ENCODE results near the gene VPS51.

The VPS51 gene

GRCh38 chr11:65151331-65151899 is 55.4 kb downstream of the VPS51 start:
- no peak overlapping the region for H3K27ac Mint-ChIP-seq
- peaks cover 35% of the 10 kb centered on the region for H3K27me3 Mint-ChIP-seq (ENCODE audit: low read depth, poor library complexity)
- peaks cover 14% of the 10 kb centered on the region for H3K9me3 Mint-ChIP-seq
- H3K36me3 Mint-ChIP-seq (ENCODE audit: low read depth), result no peaks in the 10 kb centered on the region
- peaks cover 13% of the 10 kb centered on the region for H3K4me1 Mint-ChIP-seq
- DNase-seq, result no peak
- H3K4me3 Mint-ChIP-seq, result no peak overlapping the region
- TF ChIP-seq CTCF (IDR thresholded peaks at IDR 0.05), result no peak

GRCh38 chr11:65152122-65152521 is 56.1 kb downstream of the VPS51 start:
- no peak for TF ChIP-seq CTCF (IDR thresholded peaks at IDR 0.05)
- Mint-ChIP-seq H3K27ac (no peak overlapping the region), H3K4me3 (no peak overlapping the region), H3K4me1 (peaks cover 13% of the 10 kb centered on the region), H3K36me3 (ENCODE audit: low read depth) (no peaks in the 10 kb centered on the region), H3K27me3 (ENCODE audit: low read depth, poor library complexity) (peaks cover 34% of the 10 kb centered on the region), H3K9me3 (peaks cover 8% of the 10 kb centered on the region)
- DNase-seq, result no peak

GRCh38 chr11:65156256-65156655 is 60.2 kb downstream of the VPS51 start:
- H3K9me3 Mint-ChIP-seq, result peaks cover 4% of the 10 kb centered on the region
- DNase-seq, result no peak
- H3K27me3 Mint-ChIP-seq (ENCODE audit: low read depth, poor library complexity), result peaks cover 44% of the 10 kb centered on the region
- no peak for TF ChIP-seq CTCF (IDR thresholded peaks at IDR 0.05)
- H3K4me1 Mint-ChIP-seq, result no peaks in the 10 kb centered on the region
- H3K27ac Mint-ChIP-seq, result no peak overlapping the region
- no peaks in the 10 kb centered on the region for H3K36me3 Mint-ChIP-seq (ENCODE audit: low read depth)
- H3K4me3 Mint-ChIP-seq, result no peak overlapping the region

GRCh38 chr11:65156926-65157325 is 60.9 kb downstream of the VPS51 start:
- no peak overlapping the region for H3K4me3 Mint-ChIP-seq
- DNase-seq, result no peak
- H3K36me3 Mint-ChIP-seq (ENCODE audit: low read depth), result no peaks in the 10 kb centered on the region

GRCh38 chr11:65157336-65157735 is 61.3 kb downstream of the VPS51 start:
- H3K27ac Mint-ChIP-seq, result no peak overlapping the region
- H3K4me1 Mint-ChIP-seq, result no peaks in the 10 kb centered on the region
- no peak for DNase-seq
- H3K9me3 Mint-ChIP-seq, result peaks cover 4% of the 10 kb centered on the region
- no peak overlapping the region for H3K4me3 Mint-ChIP-seq
- no peak for TF ChIP-seq CTCF (IDR thresholded peaks at IDR 0.05)
- H3K27me3 Mint-ChIP-seq (ENCODE audit: low read depth, poor library complexity), result peaks cover 38% of the 10 kb centered on the region
- no peaks in the 10 kb centered on the region for H3K36me3 Mint-ChIP-seq (ENCODE audit: low read depth)

More at GRCh38 chr11:65156926-65157325, 60.9 kb downstream of the VPS51 start:
- H3K27me3 Mint-ChIP-seq (ENCODE audit: low read depth, poor library complexity), result peaks cover 40% of the 10 kb centered on the region
- H3K9me3 Mint-ChIP-seq, result peaks cover 4% of the 10 kb centered on the region
- H3K27ac Mint-ChIP-seq, result no peak overlapping the region
- TF ChIP-seq CTCF (IDR thresholded peaks at IDR 0.05), result no peak
- H3K4me1 Mint-ChIP-seq, result no peaks in the 10 kb centered on the region

GRCh38 chr11:65159012-65159411 is 63.0 kb downstream of the VPS51 start:
- Mint-ChIP-seq H3K36me3 (ENCODE audit: low read depth) (no peaks in the 10 kb centered on the region), H3K27ac (no peak overlapping the region), H3K4me1 (no peaks in the 10 kb centered on the region), H3K9me3 (no peaks in the 10 kb centered on the region), H3K27me3 (ENCODE audit: low read depth, poor library complexity) (peaks cover 24% of the 10 kb centered on the region), H3K4me3 (no peak overlapping the region)
- no peak for DNase-seq
- TF ChIP-seq CTCF (IDR thresholded peaks at IDR 0.05), result no peak
